Heart left ventricle (tissue), 13 donors: ENCODE results near the gene TNPO2.

ENCODE experiments used
- CTCF ChIP-seq, 12 donors: fragments of 200-600 bp; sonication (generic) in 4 of 12; IDR thresholded peaks; one replicate each; pipeline versions ENCODE4 v1.5.0 to v1.8.0; 2018 to 2022; ENCODE audit warnings: antibody characterized with exemption in 12 of 12, mild to moderate bottlenecking in 5 of 12
- POLR2A ChIP-seq, 2 donors: fragments of 450-650 bp; IDR thresholded peaks; one replicate each; pipeline ENCODE4 v1.6.1; 2017; ENCODE audit warnings: antibody characterized with exemption in 2 of 2, mild to moderate bottlenecking in 2 of 2, moderate library complexity in 2 of 2
- donor health status: ischemic (EF 13 %, LVEDD 7.1; RV severe dilation, severe dysfunction).
- donor health status: DM: no; HTN: yes; CAD: no.
- donor health status: DM: no; HTN: no; CAD: no.
- donor health status: ischemic (EF 25% LVEDD 6.9; RV normal size, moderate dysfunction).
- donor health status: ischemic (EF 25% LVEDD 5.7; RV mildly dilated, moderate dysfunction).
- donor health status: ischemic (EF 35%, LVEDD 5.7; RV mildly dilated, moderate dysfunction).
- donor health status: nonischemic (EF 11% LVEDD 7.7; RV severe dilation, severe dysfunction).
- donor health status: DM: yes; HTN: yes; CAD: no.
- donor health status: PGD.
- donor health status: ischemic (EF 29% LVEDD 5.4; RV normal size, mild dysfunction).
- donor health status: nonischemic (EF 23%, LVEDD 6.1; RV moderate dilation, normal function).

GRCh38 chr19:12706332-12706718, 17.4 kb downstream of the TNPO2 start:
- TF ChIP-seq CTCF (IDR thresholded peaks at IDR 0.05) (no peak), POLR2A (IDR thresholded peaks at IDR 0.05) (no peak)
